Measurements from ENCODE around the gene WIPF1.

Gene WIPF1

GRCh38 chr2:174572556-174572955 lies 25.0 kb downstream of the WIPF1 start:
- Histone ChIP-seq H3K36me3 (ENCODE audit: control insufficient read depth, low read length) (peaks cover 99% of the 10 kb centered on the region), H3K4me3 (ENCODE audit: low read length) (no peak overlapping the region), H3F3A (ENCODE audit: control insufficient read depth, insufficient read depth) (no peaks in the 10 kb centered on the region), H3K4me2 (ENCODE audit: low read length) (no peak overlapping the region), H3K9me3 (ENCODE audit: control insufficient read depth, insufficient read depth, low read length) (no peaks in the 10 kb centered on the region), H3K4me1 (ENCODE audit: control insufficient read depth, low read length) (no peaks in the 10 kb centered on the region), H3K27ac (ENCODE audit: low read depth, low read length) (no peak overlapping the region), H4K20me1 (ENCODE audit: control insufficient read depth, insufficient read depth, low read depth, low read length) (no peaks in the 10 kb centered on the region; the same call in 1 of the 2 replicates), H3K27me3 (ENCODE audit: control insufficient read depth, low read length) (no peaks in the 10 kb centered on the region), H3K79me2 (ENCODE audit: control insufficient read depth, low read length) (peaks cover 28% of the 10 kb centered on the region), H3K9me2 (replicated peaks; ENCODE audit: control insufficient read depth, low read length) (no peaks in the 10 kb centered on the region)
- no peak for TF ChIP-seq CTCF (IDR thresholded peaks at IDR 0.05; ENCODE audit: low read depth, low read length, poor library complexity, severe bottlenecking)
- no peak for TF ChIP-seq EZH2phosphoT487 (IDR thresholded peaks at IDR 0.05; ENCODE audit: borderline replicate concordance, low read length)

- no peaks in the 10 kb centered on the region; the same call in 1 of the 2 replicates for H4K20me1 ChIP-seq (ENCODE audit: control insufficient read depth, insufficient read depth, low read depth, low read length)
- no peak overlapping the region for H3K4me3 ChIP-seq (ENCODE audit: low read length)
- H3K4me1 ChIP-seq (ENCODE audit: control insufficient read depth, low read length), result no peaks in the 10 kb centered on the region
- H3K36me3 ChIP-seq (ENCODE audit: control insufficient read depth, low read length), result peaks cover 99% of the 10 kb centered on the region
- TF ChIP-seq CTCF (IDR thresholded peaks at IDR 0.05; ENCODE audit: low read depth, low read length, poor library complexity, severe bottlenecking) (no peak), EZH2phosphoT487 (IDR thresholded peaks at IDR 0.05; ENCODE audit: borderline replicate concordance, low read length) (no peak)
- no peak overlapping the region for H3K4me2 ChIP-seq (ENCODE audit: low read length)
- H3F3A ChIP-seq (ENCODE audit: control insufficient read depth, insufficient read depth), result no peaks in the 10 kb centered on the region
- H3K27me3 ChIP-seq (ENCODE audit: control insufficient read depth, low read length), result no peaks in the 10 kb centered on the region
- no peaks in the 10 kb centered on the region for H3K9me2 ChIP-seq (replicated peaks; ENCODE audit: control insufficient read depth, low read length)
- peaks cover 20% of the 10 kb centered on the region for H3K79me2 ChIP-seq (ENCODE audit: control insufficient read depth, low read length)
- no peak overlapping the region for H3K27ac ChIP-seq (ENCODE audit: low read depth, low read length)
- no peaks in the 10 kb centered on the region for H3K9me3 ChIP-seq (ENCODE audit: control insufficient read depth, insufficient read depth, low read length)
These were observed 25.8 kb downstream of the WIPF1 start for GRCh38 chr2:174571669-174572323.

GRCh38 chr2:174570318-174570958 lies 27.2 kb downstream of the WIPF1 start:
- Histone ChIP-seq H3K79me2 (ENCODE audit: control insufficient read depth, low read length) (peaks cover 11% of the 10 kb centered on the region), H3F3A (ENCODE audit: control insufficient read depth, insufficient read depth) (no peaks in the 10 kb centered on the region), H3K36me3 (ENCODE audit: control insufficient read depth, low read length) (peaks cover 97% of the 10 kb centered on the region), H4K20me1 (ENCODE audit: control insufficient read depth, insufficient read depth, low read depth, low read length) (no peaks in the 10 kb centered on the region; the same call in 1 of the 2 replicates), H3K4me3 (ENCODE audit: low read length) (no peak overlapping the region), H3K27me3 (ENCODE audit: control insufficient read depth, low read length) (no peaks in the 10 kb centered on the region), H3K9me2 (replicated peaks; ENCODE audit: control insufficient read depth, low read length) (no peaks in the 10 kb centered on the region), H3K9me3 (ENCODE audit: control insufficient read depth, insufficient read depth, low read length) (no peaks in the 10 kb centered on the region), H3K27ac (ENCODE audit: low read depth, low read length) (no peak overlapping the region), H3K4me2 (ENCODE audit: low read length) (no peak overlapping the region), H3K4me1 (ENCODE audit: control insufficient read depth, low read length) (no peaks in the 10 kb centered on the region)
- TF ChIP-seq CTCF (IDR thresholded peaks at IDR 0.05; ENCODE audit: low read depth, low read length, poor library complexity, severe bottlenecking) (no peak), EZH2phosphoT487 (IDR thresholded peaks at IDR 0.05; ENCODE audit: borderline replicate concordance, low read length) (no peak)
